MG63 (cell line): ENCODE results near the gene PMAIP1. TPM values are rescaled to one million over a fixed set of nuclear protein-coding genes. Genes with fewer than 3 reads are reported as not detected.
A peak's percentile ranks its signal among the peaks of the same experiment; 100 is the strongest.

ENCODE experiments used
- DNase-seq: peaks from one replicate; pipeline ENCODE4 v3.0.0-alpha.2; 2020
- H3K27me3 ChIP-seq: fragments of 250-450 bp; sonication (Bioruptor Pico); 2 replicates; pipeline ENCODE4 v1.5.1; 2020; ENCODE audit warnings: mild to moderate bottlenecking, moderate library complexity
- H3K36me3 ChIP-seq: fragments of 250-450 bp; sonication (Bioruptor Pico); 2 replicates; pipeline ENCODE4 v1.5.1; 2020; ENCODE audit warnings: mild to moderate bottlenecking, moderate library complexity
- H3K4me3 ChIP-seq: fragments of 250-450 bp; sonication (Bioruptor Pico); 2 replicates; pipeline ENCODE4 v1.5.1; 2020; ENCODE audit warnings: mild to moderate bottlenecking, moderate library complexity
- H3K9me3 ChIP-seq: fragments of 250-450 bp; sonication (Bioruptor Pico); 2 replicates; pipeline ENCODE4 v1.5.1; 2020; ENCODE audit warnings: mild to moderate bottlenecking, moderate library complexity
- total RNA-seq: library from RNA; depleted of rRNA; stranded (reverse); fragments of >200 nt; shearing (Covaris generic); gene quantifications from 2 replicates; pipeline ENCODE4 v1.2.3, GENCODE V29; 2014; ENCODE audit warnings: low replicate concordance

PMAIP1 gene
- total RNA-seq, 1 experiment from 2014 or later = 14.1 TPM

GRCh38 chr18:59904011-59904601 lies 4.3 kb downstream of the PMAIP1 start:
- peaks cover 25% of the 10 kb centered on the region for H3K36me3 ChIP-seq
- no peaks in the 10 kb centered on the region for H3K27me3 ChIP-seq
- peak overlapping the region; percentile 84 for H3K4me3 ChIP-seq
- DNase-seq = no peak
- no peaks in the 10 kb centered on the region for H3K9me3 ChIP-seq

- no peak overlapping the region for H3K4me3 ChIP-seq
- no peak for DNase-seq
- H3K36me3 ChIP-seq = peaks cover 25% of the 10 kb centered on the region
- H3K9me3 ChIP-seq = no peaks in the 10 kb centered on the region
- H3K27me3 ChIP-seq = no peaks in the 10 kb centered on the region
These were observed 5.9 kb downstream of the PMAIP1 start for GRCh38 chr18:59905686-59906091.

GRCh38 chr18:59906203-59906602 lies 6.4 kb downstream of the PMAIP1 start:
- Histone ChIP-seq H3K4me3 (no peak overlapping the region), H3K36me3 (peaks cover 23% of the 10 kb centered on the region), H3K9me3 (no peaks in the 10 kb centered on the region), H3K27me3 (no peaks in the 10 kb centered on the region)
- no peak for DNase-seq

GRCh38 chr18:59907172-59907571 lies 7.4 kb downstream of the PMAIP1 start:
- Histone ChIP-seq H3K36me3 (peaks cover 21% of the 10 kb centered on the region), H3K9me3 (no peaks in the 10 kb centered on the region), H3K4me3 (no peak overlapping the region), H3K27me3 (no peaks in the 10 kb centered on the region)
- DNase-seq = no peak

- peaks cover 17% of the 10 kb centered on the region for H3K36me3 ChIP-seq
- no peaks in the 10 kb centered on the region for H3K27me3 ChIP-seq
- DNase-seq = no peak
- H3K9me3 ChIP-seq = no peaks in the 10 kb centered on the region
- no peak overlapping the region for H3K4me3 ChIP-seq
These were observed 7.9 kb downstream of the PMAIP1 start for GRCh38 chr18:59907660-59908059.

- no peak for DNase-seq
- H3K36me3 ChIP-seq = peaks cover 5% of the 10 kb centered on the region
- no peaks in the 10 kb centered on the region for H3K27me3 ChIP-seq
These were observed 9.0 kb downstream of the PMAIP1 start for GRCh38 chr18:59908799-59909198.

GRCh38 chr18:59909289-59910036 lies 9.7 kb downstream of the PMAIP1 start:
- Histone ChIP-seq H3K4me3 (peak overlapping the region; percentile 5; the same call in 1 of the 2 replicates), H3K27me3 (no peaks in the 10 kb centered on the region), H3K36me3 (no peaks in the 10 kb centered on the region; the same call in 1 of the 2 replicates), H3K9me3 (peaks cover 3% of the 10 kb centered on the region; the same call in 1 of the 2 replicates)
- no peak for DNase-seq

More at GRCh38 chr18:59908799-59909198, 9.0 kb downstream of the PMAIP1 start:
- Histone ChIP-seq H3K4me3 (peak overlapping the region; percentile 5; the same call in 1 of the 2 replicates), H3K9me3 (peaks cover 3% of the 10 kb centered on the region; the same call in 1 of the 2 replicates)

GRCh38 chr18:59910967-59911366 lies 11.2 kb downstream of the PMAIP1 start:
- H3K27me3 ChIP-seq = no peaks in the 10 kb centered on the region
- no peaks in the 10 kb centered on the region for H3K36me3 ChIP-seq
- peaks cover 3% of the 10 kb centered on the region; the same call in 1 of the 2 replicates for H3K9me3 ChIP-seq
- H3K4me3 ChIP-seq = no peak overlapping the region
- DNase-seq = peak; percentile 41

- no peak for DNase-seq
- H3K27me3 ChIP-seq = no peaks in the 10 kb centered on the region
- peaks cover 3% of the 10 kb centered on the region; the same call in 1 of the 2 replicates for H3K9me3 ChIP-seq
- no peak overlapping the region for H3K4me3 ChIP-seq
- no peaks in the 10 kb centered on the region for H3K36me3 ChIP-seq
These were observed 11.8 kb downstream of the PMAIP1 start for GRCh38 chr18:59911600-59911999.

- no peaks in the 10 kb centered on the region for H3K27me3 ChIP-seq
These were observed 12.3 kb downstream of the PMAIP1 start for GRCh38 chr18:59912007-59912550.

GRCh38 chr18:59915606-59916005 lies 15.8 kb downstream of the PMAIP1 start:
- H3K4me3 ChIP-seq = no peak overlapping the region
- no peaks in the 10 kb centered on the region for H3K27me3 ChIP-seq
- H3K9me3 ChIP-seq = peaks cover 3% of the 10 kb centered on the region; the same call in 1 of the 2 replicates
- H3K36me3 ChIP-seq = no peaks in the 10 kb centered on the region
- no peak for DNase-seq

More at GRCh38 chr18:59912007-59912550, 12.3 kb downstream of the PMAIP1 start:
- DNase-seq = no peak
- Histone ChIP-seq H3K36me3 (no peaks in the 10 kb centered on the region), H3K9me3 (peaks cover 3% of the 10 kb centered on the region; the same call in 1 of the 2 replicates), H3K4me3 (no peak overlapping the region)

GRCh38 chr18:59916746-59917145 lies 16.9 kb downstream of the PMAIP1 start:
- H3K9me3 ChIP-seq = peaks cover 3% of the 10 kb centered on the region; the same call in 1 of the 2 replicates
- no peaks in the 10 kb centered on the region for H3K27me3 ChIP-seq
- DNase-seq = no peak
- no peaks in the 10 kb centered on the region for H3K36me3 ChIP-seq
- H3K4me3 ChIP-seq = no peak overlapping the region

GRCh38 chr18:59917422-59917821 lies 17.6 kb downstream of the PMAIP1 start:
- H3K9me3 ChIP-seq = peaks cover 3% of the 10 kb centered on the region; the same call in 1 of the 2 replicates
- no peak for DNase-seq
- H3K4me3 ChIP-seq = no peak overlapping the region
- no peaks in the 10 kb centered on the region for H3K36me3 ChIP-seq
- no peaks in the 10 kb centered on the region for H3K27me3 ChIP-seq

- DNase-seq = peak; percentile 89
These were observed 18.5 kb downstream of the PMAIP1 start for GRCh38 chr18:59918320-59918755.

GRCh38 chr18:59918997-59919396 lies 19.2 kb downstream of the PMAIP1 start:
- no peak for DNase-seq
- H3K4me3 ChIP-seq = no peak overlapping the region

More at GRCh38 chr18:59918320-59918755, 18.5 kb downstream of the PMAIP1 start:
- H3K36me3 ChIP-seq = no peaks in the 10 kb centered on the region
- no peaks in the 10 kb centered on the region for H3K9me3 ChIP-seq
- no peak overlapping the region for H3K4me3 ChIP-seq
- H3K27me3 ChIP-seq = no peaks in the 10 kb centered on the region

GRCh38 chr18:59921384-59921891 lies 21.6 kb downstream of the PMAIP1 start:
- Histone ChIP-seq H3K9me3 (no peaks in the 10 kb centered on the region), H3K36me3 (no peaks in the 10 kb centered on the region), H3K4me3 (no peak overlapping the region), H3K27me3 (no peaks in the 10 kb centered on the region)
- no peak for DNase-seq

More at GRCh38 chr18:59918997-59919396, 19.2 kb downstream of the PMAIP1 start:
- Histone ChIP-seq H3K36me3 (no peaks in the 10 kb centered on the region), H3K27me3 (no peaks in the 10 kb centered on the region), H3K9me3 (no peaks in the 10 kb centered on the region)
